Embryonic facial prominence (tissue), 1 donor: ENCODE data around the gene KDM3A.
"Not testable (repeated sequence)": the region's sequence is repeated elsewhere in the genome, so short reads cannot be mapped to it uniquely, and the experiment has no call there.

ENCODE experiments used
- DNase-seq: peaks from one replicate; pipeline ENCODE4 v3.0.0-alpha.2; 2016; ENCODE audit errors: extremely low spot score

KDM3A gene

GRCh38 chr2:86476092-86476491, 34.9 kb downstream of the KDM3A start:
- no peak for DNase-seq

GRCh38 chr2:86476918-86477317, 35.7 kb downstream of the KDM3A start:
- no peak for DNase-seq

DNA sequence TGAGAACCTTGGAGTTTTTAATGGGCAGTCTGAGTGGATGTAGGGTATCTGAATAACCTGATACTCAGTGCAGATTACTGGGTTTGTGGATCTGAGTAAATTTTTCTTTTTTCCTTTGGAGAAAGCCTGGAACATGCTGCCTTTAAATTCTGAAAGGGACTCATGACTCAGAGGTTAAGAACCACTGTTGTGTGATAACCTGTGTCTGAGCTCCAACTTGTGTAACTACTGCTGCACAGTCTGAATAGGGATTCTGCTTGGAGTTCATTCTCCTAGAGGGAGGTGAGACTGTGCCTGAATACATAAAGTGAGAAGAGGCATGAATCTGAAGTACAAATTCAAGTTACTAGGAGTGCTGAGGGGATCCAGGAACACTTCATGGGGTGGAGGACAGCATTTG, 36.2 kb downstream of the KDM3A start:
- no peak for DNase-seq

- DNase-seq, result no peak
Measured at GRCh38 chr2:86480105-86480504, 38.9 kb downstream of the KDM3A start.

- no peak for DNase-seq
Measured at GRCh38 chr2:86482034-86482433, 40.9 kb downstream of the KDM3A start.

DNA sequence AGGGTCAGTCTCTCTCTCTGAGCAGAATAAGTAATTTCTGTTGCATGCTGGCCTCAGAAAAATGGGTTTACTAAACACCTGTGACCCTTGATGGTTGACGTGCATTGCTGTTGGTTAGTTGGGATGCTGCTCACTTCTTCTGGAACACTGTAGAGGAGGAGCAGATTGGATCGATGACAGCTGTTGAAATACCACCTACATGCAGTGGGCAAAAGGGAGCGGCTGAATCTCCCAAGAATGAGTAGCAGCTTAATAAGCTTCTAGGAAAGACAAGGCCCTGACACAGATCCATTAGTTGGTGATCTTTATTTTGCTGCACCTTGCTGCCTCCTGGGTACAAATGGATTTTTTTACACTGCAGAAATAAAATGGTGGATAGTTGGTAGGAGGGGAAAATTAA, 43.2 kb downstream of the KDM3A start:
- DNase-seq, result no peak

GRCh38 chr2:86485103-86485502, 43.9 kb downstream of the KDM3A start:
- no peak for DNase-seq

- DNase-seq, result no peak
Measured at GRCh38 chr2:86485802-86486201, 44.6 kb downstream of the KDM3A start.

GRCh38 chr2:86487062-86487461, 45.9 kb downstream of the KDM3A start:
- DNase-seq, result no peak

DNA sequence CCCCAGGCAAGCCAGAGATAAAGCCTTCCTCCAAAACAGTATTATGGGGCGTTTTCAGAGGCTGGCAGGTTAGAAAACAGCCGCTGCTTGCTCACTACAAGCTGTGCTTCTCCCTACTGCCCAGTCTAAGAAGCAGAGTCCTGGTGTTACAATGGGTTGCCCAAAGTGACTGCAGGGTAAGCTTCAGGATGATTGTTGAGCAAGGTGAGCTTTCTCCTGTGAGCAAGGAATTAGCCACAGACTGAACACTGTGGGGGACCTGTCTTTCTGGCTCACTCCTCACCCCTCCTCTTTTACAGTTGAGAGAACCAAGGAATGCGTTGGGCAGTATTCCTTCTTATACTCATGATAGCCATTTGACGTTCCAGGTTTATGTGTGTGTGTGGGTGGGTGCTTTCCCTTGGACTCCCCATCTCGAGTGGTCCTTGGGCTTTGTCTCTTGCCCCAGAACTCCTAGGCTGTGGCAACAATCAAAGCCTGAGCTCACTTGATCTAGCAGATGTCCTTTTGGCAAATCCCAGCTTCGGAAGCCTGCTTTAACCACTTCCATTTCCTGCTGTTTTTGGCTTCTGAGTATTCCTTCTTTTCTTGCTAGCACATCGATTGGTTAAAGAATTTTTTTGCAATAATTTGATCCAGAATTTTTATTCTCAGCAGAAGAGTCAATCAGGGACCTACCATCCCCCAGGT, 47.5 kb downstream of the KDM3A start:
- DNase-seq, result no peak

GRCh38 chr2:86489542-86489941, 48.4 kb downstream of the KDM3A start:
- no peak for DNase-seq

- no peak for DNase-seq
Measured at GRCh38 chr2:86490245-86490644, 49.1 kb downstream of the KDM3A start.

- DNase-seq, result no peak
Measured at GRCh38 chr2:86491088-86491487, 49.9 kb downstream of the KDM3A start.

- no peak for DNase-seq
Measured at GRCh38 chr2:86492048-86492453, 50.9 kb downstream of the KDM3A start.

DNA sequence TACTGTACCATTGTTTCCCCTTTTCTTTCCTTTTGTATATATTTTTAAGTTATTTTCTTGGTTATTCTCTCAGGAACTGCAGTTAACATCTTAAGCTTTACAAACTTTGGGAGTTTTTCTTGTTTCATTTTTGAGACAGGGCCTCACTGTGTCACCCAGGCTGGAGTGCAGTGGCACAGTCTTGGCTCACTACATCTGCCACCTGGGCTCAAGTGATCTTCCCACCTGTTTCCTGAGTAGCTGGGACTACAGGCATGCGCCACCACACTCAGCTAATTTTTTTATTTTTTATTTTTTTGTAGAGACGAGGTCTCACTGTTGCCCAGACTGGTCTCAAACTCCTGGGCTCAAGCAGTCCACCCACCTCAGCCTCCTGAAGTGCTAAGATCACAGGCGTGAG, 55.2 kb downstream of the KDM3A start:
- not testable (repeated sequence) for DNase-seq

DNA sequence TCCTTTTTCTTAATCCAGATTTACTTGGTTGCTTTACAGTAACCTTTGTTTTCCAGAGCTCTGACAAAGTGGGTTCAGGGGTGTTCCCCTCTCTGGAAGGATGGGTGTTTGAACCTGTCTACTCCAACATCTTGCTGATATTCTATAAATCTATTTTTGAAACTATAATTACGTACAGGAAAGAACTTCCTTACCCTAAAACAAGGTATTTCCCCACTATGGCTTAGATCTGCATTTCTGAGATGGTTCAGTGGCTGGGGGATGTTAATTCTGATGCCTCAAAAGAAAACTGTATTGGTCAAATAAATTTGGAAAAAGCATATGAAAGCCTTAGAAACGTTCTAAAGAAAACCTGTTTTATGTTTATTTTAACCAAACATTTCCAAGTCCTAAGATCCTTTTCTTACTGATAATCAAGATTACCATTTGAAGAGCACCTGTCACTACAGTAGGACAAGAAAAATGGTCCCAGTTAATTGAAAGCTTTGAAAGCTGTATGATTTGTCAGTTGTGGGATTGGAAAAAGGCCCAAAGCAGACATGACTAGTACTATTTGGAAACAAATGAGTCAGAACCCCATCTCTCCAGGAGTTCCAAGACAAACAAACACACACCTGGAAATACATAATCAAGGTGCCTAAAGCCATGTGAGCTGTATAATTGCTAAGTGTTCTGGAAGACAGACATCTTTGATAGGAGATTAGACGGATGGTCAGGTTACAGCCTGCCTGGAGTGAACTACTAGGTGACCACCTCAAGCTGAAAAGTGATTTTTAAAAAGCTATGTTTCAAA, 57.5 kb downstream of the KDM3A start:
- no peak for DNase-seq

DNA sequence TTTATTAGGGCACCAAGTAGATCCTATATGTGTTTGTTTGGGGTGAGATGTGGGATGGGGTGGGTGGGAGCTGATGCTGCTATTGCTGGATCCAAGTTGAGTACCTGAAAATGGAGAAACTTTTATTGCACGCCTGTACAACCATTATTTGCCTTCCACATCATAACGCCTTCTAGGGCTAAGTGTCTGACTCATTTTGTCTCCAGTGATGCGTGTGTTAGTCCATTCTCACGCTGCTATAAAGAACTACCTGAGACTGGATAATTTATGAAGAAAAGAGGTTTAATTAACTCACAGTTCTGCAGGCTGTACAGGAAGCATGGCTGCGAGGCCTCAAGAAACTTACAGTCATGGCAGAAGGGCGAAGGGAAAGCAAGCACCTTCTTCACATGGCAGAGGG, 58.2 kb downstream of the KDM3A start:
- DNase-seq, result no peak

GRCh38 chr2:86500325-86501083, 59.3 kb downstream of the KDM3A start:
- no peak for DNase-seq

DNA sequence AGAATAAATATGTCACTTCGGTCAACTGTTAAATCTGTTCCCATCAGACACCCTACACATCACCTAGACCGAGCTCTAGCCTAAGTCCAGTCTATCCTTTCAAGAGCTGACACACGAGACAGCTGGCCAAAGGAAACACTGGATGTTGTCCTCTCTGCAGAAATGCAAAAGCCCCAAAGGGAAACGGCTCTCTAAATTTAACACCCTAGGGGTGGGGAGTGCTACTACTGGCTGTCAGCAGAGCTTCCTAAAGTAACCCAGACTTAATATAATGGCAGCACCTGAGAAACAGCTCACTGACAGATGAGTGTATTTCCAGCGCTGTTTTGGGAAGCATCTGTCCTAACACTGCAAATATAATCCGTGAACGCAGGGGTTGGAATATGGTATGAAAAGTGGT, 66.4 kb downstream of the KDM3A start:
- DNase-seq, result no peak

- DNase-seq, result no peak
Measured at GRCh38 chr2:86510436-86510933, 69.3 kb downstream of the KDM3A start.

- no peak for DNase-seq
Measured at GRCh38 chr2:86512034-86512433, 70.9 kb downstream of the KDM3A start.

- DNase-seq, result no peak
Measured at GRCh38 chr2:86512892-86513291, 71.7 kb downstream of the KDM3A start.
